ENCODE results near the gene TAB2. TPM values are rescaled to one million over a fixed set of nuclear protein-coding genes. Genes with fewer than 3 reads are reported as not detected.
"Not testable (repeated sequence)": the region's sequence is repeated elsewhere in the genome, so short reads cannot be mapped to it uniquely, and the experiment has no call there.

Gene TAB2
- total RNA-seq, 6 experiments from 2014 or later: 37.8 to 50.6 (median 44.5) TPM

GRCh38 chr6:149441740-149442139 lies 124.2 kb downstream of the TAB2 start:
- DNase-seq: no peak
- no peak overlapping the region for H3K27ac Mint-ChIP-seq
- no peak for TF ChIP-seq CTCF (IDR thresholded peaks at IDR 0.05)
- H3K27me3 Mint-ChIP-seq (ENCODE audit: insufficient read depth): peaks cover 9% of the 10 kb centered on the region
- H3K36me3 Mint-ChIP-seq (ENCODE audit: low read depth): no peaks in the 10 kb centered on the region
- peaks cover 35% of the 10 kb centered on the region for H3K4me1 Mint-ChIP-seq (ENCODE audit: low read depth)
- H3K9me3 Mint-ChIP-seq: no peaks in the 10 kb centered on the region
- no peak overlapping the region for H3K4me3 Mint-ChIP-seq

- peak; percentile 55 for DNase-seq
- Mint-ChIP-seq H3K9me3 (no peaks in the 10 kb centered on the region), H3K4me3 (peak overlapping the region; percentile 25; the same call in 1 of the 2 replicates), H3K27ac (peak overlapping the region; percentile 69), H3K36me3 (ENCODE audit: low read depth) (no peaks in the 10 kb centered on the region), H3K27me3 (ENCODE audit: insufficient read depth) (peaks cover 15% of the 10 kb centered on the region), H3K4me1 (ENCODE audit: low read depth) (peaks cover 35% of the 10 kb centered on the region)
- TF ChIP-seq CTCF (IDR thresholded peaks at IDR 0.05): no peak
Measured at GRCh38 chr6:149443411-149444181, 126.1 kb downstream of the TAB2 start.

GRCh38 chr6:149444360-149445094 lies 127.0 kb downstream of the TAB2 start:
- peaks cover 28% of the 10 kb centered on the region for H3K4me1 Mint-ChIP-seq (ENCODE audit: low read depth)
- DNase-seq; H3K36me3 Mint-ChIP-seq (ENCODE audit: low read depth); H3K27ac Mint-ChIP-seq; H3K9me3 Mint-ChIP-seq; H3K4me3 Mint-ChIP-seq: not testable (repeated sequence)
- peaks cover 16% of the 10 kb centered on the region for H3K27me3 Mint-ChIP-seq (ENCODE audit: insufficient read depth)

GRCh38 chr6:149445095-149445466 lies 127.6 kb downstream of the TAB2 start:
- H3K27ac Mint-ChIP-seq: no peak overlapping the region
- H3K4me3 Mint-ChIP-seq: no peak overlapping the region
- H3K4me1 Mint-ChIP-seq (ENCODE audit: low read depth): peaks cover 22% of the 10 kb centered on the region
- H3K27me3 Mint-ChIP-seq (ENCODE audit: insufficient read depth): peaks cover 21% of the 10 kb centered on the region
- no peak for DNase-seq
- no peaks in the 10 kb centered on the region for H3K36me3 Mint-ChIP-seq (ENCODE audit: low read depth)
- TF ChIP-seq CTCF (IDR thresholded peaks at IDR 0.05): no peak
- no peaks in the 10 kb centered on the region for H3K9me3 Mint-ChIP-seq

- Mint-ChIP-seq H3K4me1 (ENCODE audit: low read depth) (peaks cover 19% of the 10 kb centered on the region), H3K27ac (no peak overlapping the region), H3K27me3 (ENCODE audit: insufficient read depth) (peaks cover 26% of the 10 kb centered on the region), H3K36me3 (ENCODE audit: low read depth) (no peaks in the 10 kb centered on the region), H3K9me3 (no peaks in the 10 kb centered on the region), H3K4me3 (no peak overlapping the region)
- DNase-seq: no peak
- TF ChIP-seq CTCF (IDR thresholded peaks at IDR 0.05): no peak
Measured at GRCh38 chr6:149445573-149445972, 128.1 kb downstream of the TAB2 start.

- H3K9me3 Mint-ChIP-seq: no peaks in the 10 kb centered on the region
- no peak for TF ChIP-seq CTCF (IDR thresholded peaks at IDR 0.05)
- H3K27me3 Mint-ChIP-seq (ENCODE audit: insufficient read depth): peaks cover 26% of the 10 kb centered on the region
- peaks cover 10% of the 10 kb centered on the region for H3K4me1 Mint-ChIP-seq (ENCODE audit: low read depth)
- H3K36me3 Mint-ChIP-seq (ENCODE audit: low read depth): no peaks in the 10 kb centered on the region
- H3K4me3 Mint-ChIP-seq: no peak overlapping the region
- no peak overlapping the region for H3K27ac Mint-ChIP-seq
- no peak for DNase-seq
Measured at GRCh38 chr6:149446791-149447376, 129.4 kb downstream of the TAB2 start.
